Measurements from ENCODE around the gene CRACR2B. TPM values are rescaled to one million over a fixed set of nuclear protein-coding genes. Genes with fewer than 3 reads are reported as not detected.

Gene CRACR2B
- total and polyA plus RNA-seq, 2 of the 13 experiments (the other 11 are each of a cell fraction or from before 2014, with no cell fraction given) = 14.9 to 21.0 TPM

DNA sequence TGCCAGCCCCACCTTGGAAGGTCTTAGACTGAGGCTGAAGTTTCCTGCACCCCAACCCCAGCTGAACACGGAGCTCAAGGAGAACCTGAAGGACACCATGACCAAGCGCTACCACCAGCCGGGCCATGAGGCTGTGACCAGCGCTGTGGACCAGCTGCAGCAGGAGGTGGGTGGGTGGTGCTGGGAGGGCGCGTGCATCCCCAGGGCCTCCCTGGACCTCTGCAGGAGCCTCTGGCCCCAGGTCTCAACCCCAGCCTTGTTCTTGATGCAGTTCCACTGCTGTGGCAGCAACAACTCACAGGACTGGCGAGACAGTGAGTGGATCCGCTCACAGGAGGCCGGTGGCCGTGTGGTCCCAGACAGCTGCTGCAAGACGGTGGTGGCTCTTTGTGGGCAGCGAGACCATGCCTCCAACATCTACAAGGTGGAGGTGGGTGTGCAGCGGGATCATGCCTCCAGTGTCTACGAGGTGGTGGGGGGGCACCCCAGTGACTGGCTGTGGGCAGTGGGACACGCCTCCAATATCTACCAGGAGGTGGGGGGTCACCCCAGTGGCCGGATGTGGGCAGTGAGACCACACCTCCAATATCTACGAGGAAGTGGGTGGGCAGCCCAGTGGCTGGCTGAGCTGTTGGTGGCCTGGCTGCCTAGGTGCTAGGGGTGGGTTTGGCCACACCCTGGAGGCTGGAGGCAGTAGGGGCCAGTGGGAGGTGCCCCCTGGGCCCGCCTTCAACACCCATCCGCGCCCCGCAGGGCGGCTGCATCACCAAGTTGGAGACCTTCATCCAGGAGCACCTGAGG lies 9.7 kb downstream of the CRACR2B start:
- Histone ChIP-seq H3K79me2 (ENCODE audit: insufficient read depth, low read length) (peaks cover 36% of the 10 kb centered on the region), H2AFZ (ENCODE audit: low read length) (no peak overlapping the region), H3K4me1 (ENCODE audit: insufficient read depth, low read length) (peaks cover 66% of the 10 kb centered on the region), H3K4me3 (replicated peaks in 1 of 3; ENCODE audit: insufficient read depth in 1 of 3, low read depth in 2 of 3, low read length in 3 of 3) (no peak overlapping the region), H3K36me3 (replicated peaks in 1 of 2; ENCODE audit: control insufficient read depth in 1 of 2, insufficient read depth in 2 of 2, low read length in 2 of 2) (peaks cover 9 to 36% of the 10 kb centered on the region in 2 experiments), H3K9me3 (ENCODE audit: low read length) (no peaks in the 10 kb centered on the region), H3K27me3 (ENCODE audit: control insufficient read depth in 1 of 2, insufficient read depth in 2 of 2, low read length in 2 of 2) (no peaks in the 10 kb centered on the region), H4K20me1 (ENCODE audit: insufficient read depth, low read length) (peaks cover 20% of the 10 kb centered on the region; the same call in 1 of the 2 replicates), H3K27ac (ENCODE audit: extremely low read length, insufficient read depth, low read length) (peak overlapping the region; percentile 53), H3K9ac (ENCODE audit: insufficient read depth, low read depth, low read length) (no peak overlapping the region), H3K4me2 (ENCODE audit: low read depth, low read length) (no peak overlapping the region)
- BruUV-seq (replicated peaks) = no TSS peak
- in situ Hi-C loops (cut with HindIII; ENCODE audit: extremely low pct_ligation_motif_present, low pct_unique_long_range_greater_than_20kb) (no loop called here), intact Hi-C loops (cut with micrococcal nuclease; ENCODE audit: unreplicated experiment) (no loop called here)
- no peak for DNase-seq (ENCODE audit: low spot score)
- ChIA-PET CTCF (ENCODE audit: low intra/inter-chr PET ratio, low total read pairs) (no interaction called here), POLR2A (interaction anchor here (0.7 to 16.1 kb wide), 3 partner anchors 8 to 41 kb away, joined by 3 to 264 read pairs (median 141); partner anchors contain the start of genes CD151, CRACR2B and PNPLA2)
- 94% methylated on average over 11 of the region's 22 CpGs for WGBS (ENCODE audit: low lambda C conversion rate)
- TF ChIP-seq AGO2 (optimal IDR thresholded peaks at IDR 0.05; ENCODE audit: low read depth, low read length) = peak; percentile 97
- TF ChIP-seq, protein P1, sequence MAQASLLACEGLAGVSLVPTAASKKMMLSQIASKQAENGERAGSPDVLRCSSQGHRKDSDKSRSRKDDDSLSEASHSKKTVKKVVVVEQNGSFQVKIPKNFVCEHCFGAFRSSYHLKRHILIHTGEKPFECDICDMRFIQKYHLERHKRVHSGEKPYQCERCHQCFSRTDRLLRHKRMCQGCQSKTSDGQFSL (CRISPR knock-in tag; IDR thresholded peaks at IDR 0.05) = peak; percentile 84
- peak; percentile 37; the same call in 1 of the 2 replicates for TF ChIP-seq POLR2G (IDR thresholded peaks at IDR 0.05; ENCODE audit: low read depth, low read length)
- peak; percentile 89 for TF ChIP-seq AGO1 (IDR thresholded peaks at IDR 0.05; ENCODE audit: low read depth, low read length, poor library complexity, severe bottlenecking)
- peak; percentile 87 for TF ChIP-seq RBM22 (optimal IDR thresholded peaks at IDR 0.05; ENCODE audit: low read length)
- TF ChIP-seq HCFC1 (IDR thresholded peaks at IDR 0.05; ENCODE audit: low read depth, low read length) = no peak
- TF ChIP-seq ZNF292 (CRISPR knock-in tag; IDR thresholded peaks at IDR 0.05; ENCODE audit: borderline replicate concordance, low read depth) = no peak
- 0 out of 2 replicates have a peak, but pooled peaks have one; percentile 26 for TF ChIP-seq DR1 (CRISPR knock-in tag; IDR thresholded peaks at IDR 0.05)
- TF ChIP-seq ZFP62 (CRISPR knock-in tag; IDR thresholded peaks at IDR 0.05) = no peak
- 0 out of 2 replicates have a peak, but pooled peaks have one; percentile 5 for TF ChIP-seq KDM2A (CRISPR knock-in tag; IDR thresholded peaks at IDR 0.05; ENCODE audit: borderline replicate concordance, low read depth)
- peak; percentile 75 for TF ChIP-seq RBFOX2 (IDR thresholded peaks at IDR 0.05; ENCODE audit: low read depth, low read length)
- TF ChIP-seq CEBPB (IDR thresholded peaks at IDR 0.05; ENCODE audit: borderline replicate concordance, low read depth, low read length) = no peak
- TF ChIP-seq, protein P2, sequence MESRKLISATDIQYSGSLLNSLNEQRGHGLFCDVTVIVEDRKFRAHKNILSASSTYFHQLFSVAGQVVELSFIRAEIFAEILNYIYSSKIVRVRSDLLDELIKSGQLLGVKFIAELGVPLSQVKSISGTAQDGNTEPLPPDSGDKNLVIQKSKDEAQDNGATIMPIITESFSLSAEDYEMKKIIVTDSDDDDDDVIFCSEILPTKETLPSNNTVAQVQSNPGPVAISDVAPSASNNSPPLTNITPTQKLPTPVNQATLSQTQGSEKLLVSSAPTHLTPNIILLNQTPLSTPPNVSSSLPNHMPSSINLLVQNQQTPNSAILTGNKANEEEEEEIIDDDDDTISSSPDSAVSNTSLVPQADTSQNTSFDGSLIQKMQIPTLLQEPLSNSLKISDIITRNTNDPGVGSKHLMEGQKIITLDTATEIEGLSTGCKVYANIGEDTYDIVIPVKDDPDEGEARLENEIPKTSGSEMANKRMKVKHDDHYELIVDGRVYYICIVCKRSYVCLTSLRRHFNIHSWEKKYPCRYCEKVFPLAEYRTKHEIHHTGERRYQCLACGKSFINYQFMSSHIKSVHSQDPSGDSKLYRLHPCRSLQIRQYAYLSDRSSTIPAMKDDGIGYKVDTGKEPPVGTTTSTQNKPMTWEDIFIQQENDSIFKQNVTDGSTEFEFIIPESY (CRISPR knock-in tag; IDR thresholded peaks at IDR 0.05) = peak; percentile 89
- TF ChIP-seq AKAP8 (CRISPR knock-in tag; IDR thresholded peaks at IDR 0.05) = peak; percentile 81
- TF ChIP-seq HNRNPL (IDR thresholded peaks at IDR 0.05; ENCODE audit: low read depth, low read length) = 0 out of 2 replicates have a peak, but pooled peaks have one; percentile 30
- TF ChIP-seq HNRNPLL (IDR thresholded peaks at IDR 0.05; ENCODE audit: low read depth, low read length, poor library complexity, severe bottlenecking) = peak; percentile 14
- FAIRE-seq = no peak
- no peak for ATAC-seq

All from HepG2 (cell line).